HepG2 (cell line): ENCODE results near the gene RHOT2. TPM values are rescaled to one million over a fixed set of nuclear protein-coding genes. Genes with fewer than 3 reads are reported as not detected.

ENCODE experiments used
- AKAP8 ChIP-seq: sonication (generic); formaldehyde crosslinking; IDR thresholded peaks from 2 replicates; pipeline ENCODE4 v1.5.1; 2020; ENCODE audit warnings: mild to moderate bottlenecking, missing genetic modification reagents
- BHLHE40 ChIP-seq: IDR thresholded peaks from 2 replicates; pipeline ENCODE4 v1.6.1; 2011; ENCODE audit warnings: low read length, improper control_type of control experiment
- CBX2 ChIP-seq, 2 experiments: fragments of 200-600 bp in 1 of 2; sonication (generic); formaldehyde crosslinking in 1 of 2; IDR thresholded peaks; 2 replicates each; pipeline versions ENCODE4 v1.7.0 to v1.8.1; 2018 to 2022; ENCODE audit warnings: low read depth in 2 of 2, low read length in 1 of 2, mild to moderate bottlenecking in 1 of 2, missing genetic modification reagents in 1 of 2
- CHCHD3 ChIP-seq: sonication (generic); formaldehyde crosslinking; IDR thresholded peaks from 2 replicates; pipeline ENCODE4 v1.8.0; 2022; ENCODE audit warnings: mild to moderate bottlenecking, missing genetic modification reagents, moderate library complexity
- ELF4 ChIP-seq: sonication (generic); formaldehyde crosslinking; IDR thresholded peaks from 2 replicates; pipeline ENCODE4 v1.5.0; 2020; ENCODE audit warnings: missing genetic modification reagents, mild to moderate bottlenecking, moderate library complexity, borderline replicate concordance
- GFI1 ChIP-seq: sonication (generic); formaldehyde crosslinking; IDR thresholded peaks from 2 replicates; pipeline ENCODE4 v1.5.0; 2020; ENCODE audit warnings: missing genetic modification reagents, mild to moderate bottlenecking, borderline replicate concordance
- KDM2A ChIP-seq: sonication (generic); formaldehyde crosslinking; IDR thresholded peaks from 2 replicates; pipeline ENCODE4 v1.4.0; 2020; ENCODE audit warnings: low read depth, missing genetic modification reagents, borderline replicate concordance
- KLF11 ChIP-seq: IDR thresholded peaks from 2 replicates; pipeline ENCODE4 v1.6.1; 2016; ENCODE audit warnings: missing compliant biosample characterization
- MTF2 ChIP-seq: sonication (generic); formaldehyde crosslinking; IDR thresholded peaks from 2 replicates; pipeline ENCODE4 v1.5.0; 2020; ENCODE audit warnings: missing genetic modification reagents, borderline replicate concordance
- NBN ChIP-seq: fragments of 450-650 bp; conservative IDR thresholded peaks from 2 replicates; pipeline ENCODE4 v1.6.1; 2017
- NCOA2 ChIP-seq: sonication (generic); formaldehyde crosslinking; IDR thresholded peaks from 2 replicates; pipeline ENCODE4 v1.8.0; 2022; ENCODE audit warnings: inconsistent platforms
- NONO ChIP-seq, 2 experiments: fragments of 450-650 bp in 1 of 2; sonication (generic) in 1 of 2; formaldehyde crosslinking in 1 of 2; IDR thresholded peaks in 1 of 2; conservative IDR thresholded peaks in 1 of 2; 2 replicates each; pipeline versions ENCODE4 v1.6.1 to v1.8.0; 2017 to 2022; ENCODE audit warnings: mild to moderate bottlenecking in 1 of 2, missing genetic modification reagents in 1 of 2, moderate library complexity in 1 of 2
- ZNF160 ChIP-seq: sonication (generic); formaldehyde crosslinking; IDR thresholded peaks from 2 replicates; pipeline ENCODE4 v1.8.0; 2022; ENCODE audit warnings: mild to moderate bottlenecking, inconsistent platforms, missing genetic modification reagents
- ZNF326 ChIP-seq: sonication (generic); formaldehyde crosslinking; IDR thresholded peaks from 2 replicates; pipeline ENCODE4 v1.4.0; 2020; ENCODE audit warnings: missing genetic modification reagents, borderline replicate concordance
- ZNF329 ChIP-seq: sonication (generic); formaldehyde crosslinking; IDR thresholded peaks from 2 replicates; pipeline ENCODE4 v1.9.0; 2021; ENCODE audit warnings: low read depth, mild to moderate bottlenecking, missing genetic modification reagents
- ZNF605 ChIP-seq: sonication (generic); formaldehyde crosslinking; IDR thresholded peaks from 2 replicates; pipeline ENCODE4 v1.8.0; 2022; ENCODE audit warnings: mild to moderate bottlenecking, missing genetic modification reagents
- ZNF891 ChIP-seq: sonication (generic); formaldehyde crosslinking; IDR thresholded peaks from 2 replicates; pipeline ENCODE4 v1.5.0; 2020; ENCODE audit warnings: mild to moderate bottlenecking, missing genetic modification reagents
- polyA plus RNA-seq, 8 experiments: library from polyadenylated mRNA; depleted of rRNA in 3 of 8; stranded (reverse) in 7 of 8; unstranded in 1 of 8; fragments of >200 nt; fragmentation: Illumina TruSeq in 4 of 8; extraction: Trizol in 4 of 8; gene quantifications; 2 replicates each; pipeline versions ENCODE4 v1.2.1 to v1.2.3, GENCODE V29; 2011 to 2016; ENCODE audit warnings: low read depth in 4 of 8, missing spikeins in 1 of 8, mixed read lengths in 1 of 8; ENCODE audit not compliant: insufficient read depth in 1 of 8
- total RNA-seq, 5 experiments: library from RNA; depleted of rRNA; stranded (reverse); fragments of >200 nt; fragmentation: Illumina TruSeq; extraction: Trizol; gene quantifications; 2 replicates each; pipeline ENCODE4 v1.2.3, GENCODE V29; 2016; ENCODE audit warnings: low read depth in 1 of 5
- TF ChIP-seq, protein P1 (sequence below): sonication (generic); formaldehyde crosslinking; conservative IDR thresholded peaks from 2 replicates; pipeline ENCODE4 v1.8.0; 2022; ENCODE audit warnings: missing genetic modification reagents
- TF ChIP-seq, protein P2 (sequence below): sonication (generic); formaldehyde crosslinking; IDR thresholded peaks from 2 replicates; pipeline ENCODE4 v1.8.0; 2022; ENCODE audit warnings: missing genetic modification reagents, low read depth, mild to moderate bottlenecking, borderline replicate concordance
- TF ChIP-seq, protein P3 (sequence below): sonication (generic); formaldehyde crosslinking; IDR thresholded peaks from 2 replicates; pipeline ENCODE4 v1.5.1; 2020; ENCODE audit warnings: mild to moderate bottlenecking, missing genetic modification reagents, moderate library complexity

RHOT2 gene
- total and polyA plus RNA-seq, 2 of the 13 experiments (the other 11 are each of a cell fraction or from before 2014, with no cell fraction given) = 63.6 to 76.9 TPM

DNA sequence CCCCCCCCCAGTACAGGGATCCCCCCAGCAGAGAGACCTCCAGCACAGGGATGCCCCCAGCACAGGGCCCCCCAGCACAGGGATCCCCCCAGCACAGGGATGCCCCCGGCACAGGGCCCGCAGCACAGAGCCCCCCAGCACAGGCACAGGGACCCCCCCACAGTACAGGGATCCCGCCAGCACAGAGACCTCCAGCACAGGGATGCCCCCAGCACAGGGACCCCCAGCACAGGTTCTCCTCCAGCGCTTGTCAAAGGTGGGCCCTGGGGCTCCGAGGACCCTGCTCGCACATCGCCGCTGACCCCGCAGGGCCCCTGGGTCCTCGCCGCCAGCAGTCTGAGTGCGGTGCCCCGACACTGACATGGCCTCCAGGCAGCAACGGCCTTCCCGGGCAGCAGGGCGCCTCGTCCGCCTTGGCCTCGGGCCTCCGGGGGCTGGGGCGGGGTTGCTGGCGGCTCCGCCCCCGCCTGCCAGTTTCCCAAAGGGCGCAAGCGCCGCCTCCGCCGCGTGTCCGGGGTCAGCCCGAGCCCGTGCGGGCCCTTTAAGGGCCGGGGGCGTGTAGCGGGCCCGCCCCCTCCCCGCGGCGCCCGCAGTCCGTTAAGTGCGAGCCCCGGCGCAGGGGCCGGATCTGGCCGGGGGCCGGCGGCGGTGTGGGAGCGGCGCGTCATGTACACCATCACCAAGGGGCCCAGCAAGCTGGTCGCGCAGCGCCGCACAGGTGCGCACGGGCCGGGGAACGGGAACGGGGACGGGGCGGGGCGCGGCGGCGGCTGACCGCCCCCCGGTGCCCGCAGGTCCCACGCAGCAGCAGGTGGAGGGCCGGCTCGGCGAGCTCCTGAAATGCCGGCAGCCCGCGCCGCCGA is 26.4 kb upstream of the RHOT2 start, which contains the start of gene MCRIP2 (continued):
- TF ChIP-seq, protein P1, sequence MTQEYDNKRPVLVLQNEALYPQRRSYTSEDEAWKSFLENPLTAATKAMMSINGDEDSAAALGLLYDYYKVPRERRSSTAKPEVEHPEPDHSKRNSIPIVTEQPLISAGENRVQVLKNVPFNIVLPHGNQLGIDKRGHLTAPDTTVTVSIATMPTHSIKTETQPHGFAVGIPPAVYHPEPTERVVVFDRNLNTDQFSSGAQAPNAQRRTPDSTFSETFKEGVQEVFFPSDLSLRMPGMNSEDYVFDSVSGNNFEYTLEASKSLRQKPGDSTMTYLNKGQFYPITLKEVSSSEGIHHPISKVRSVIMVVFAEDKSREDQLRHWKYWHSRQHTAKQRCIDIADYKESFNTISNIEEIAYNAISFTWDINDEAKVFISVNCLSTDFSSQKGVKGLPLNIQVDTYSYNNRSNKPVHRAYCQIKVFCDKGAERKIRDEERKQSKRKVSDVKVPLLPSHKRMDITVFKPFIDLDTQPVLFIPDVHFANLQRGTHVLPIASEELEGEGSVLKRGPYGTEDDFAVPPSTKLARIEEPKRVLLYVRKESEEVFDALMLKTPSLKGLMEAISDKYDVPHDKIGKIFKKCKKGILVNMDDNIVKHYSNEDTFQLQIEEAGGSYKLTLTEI (CRISPR knock-in tag) = no peak
- TF ChIP-seq NBN = no peak
- TF ChIP-seq, protein P2, sequence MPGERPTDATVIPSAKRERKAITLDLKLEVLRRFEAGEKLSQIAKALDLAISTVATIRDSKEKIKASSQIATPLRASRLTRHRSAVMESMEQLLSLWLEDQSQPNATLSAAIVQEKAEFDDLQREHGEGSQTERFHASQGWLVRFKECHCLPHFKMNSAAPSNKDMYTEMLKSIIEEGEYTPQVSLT (CRISPR knock-in tag) = no peak
- TF ChIP-seq ELF4 = no peak
- no peak for TF ChIP-seq CBX2 (IDR thresholded peaks at IDR 0.05; ENCODE audit: low read depth, low read length)
- TF ChIP-seq CBX2 (CRISPR knock-in tag; IDR thresholded peaks at IDR 0.05; ENCODE audit: low read depth) = no peak
- peak; percentile 11; the same call in 1 of the 2 replicates for TF ChIP-seq MTF2 (CRISPR knock-in tag)
- TF ChIP-seq ZNF326 (CRISPR knock-in tag) = no peak
- 0 out of 2 replicates have a peak, but pooled peaks have one; percentile 19 for TF ChIP-seq ZNF329
- no peak for TF ChIP-seq ZNF160 (CRISPR knock-in tag)
- TF ChIP-seq, protein P3, sequence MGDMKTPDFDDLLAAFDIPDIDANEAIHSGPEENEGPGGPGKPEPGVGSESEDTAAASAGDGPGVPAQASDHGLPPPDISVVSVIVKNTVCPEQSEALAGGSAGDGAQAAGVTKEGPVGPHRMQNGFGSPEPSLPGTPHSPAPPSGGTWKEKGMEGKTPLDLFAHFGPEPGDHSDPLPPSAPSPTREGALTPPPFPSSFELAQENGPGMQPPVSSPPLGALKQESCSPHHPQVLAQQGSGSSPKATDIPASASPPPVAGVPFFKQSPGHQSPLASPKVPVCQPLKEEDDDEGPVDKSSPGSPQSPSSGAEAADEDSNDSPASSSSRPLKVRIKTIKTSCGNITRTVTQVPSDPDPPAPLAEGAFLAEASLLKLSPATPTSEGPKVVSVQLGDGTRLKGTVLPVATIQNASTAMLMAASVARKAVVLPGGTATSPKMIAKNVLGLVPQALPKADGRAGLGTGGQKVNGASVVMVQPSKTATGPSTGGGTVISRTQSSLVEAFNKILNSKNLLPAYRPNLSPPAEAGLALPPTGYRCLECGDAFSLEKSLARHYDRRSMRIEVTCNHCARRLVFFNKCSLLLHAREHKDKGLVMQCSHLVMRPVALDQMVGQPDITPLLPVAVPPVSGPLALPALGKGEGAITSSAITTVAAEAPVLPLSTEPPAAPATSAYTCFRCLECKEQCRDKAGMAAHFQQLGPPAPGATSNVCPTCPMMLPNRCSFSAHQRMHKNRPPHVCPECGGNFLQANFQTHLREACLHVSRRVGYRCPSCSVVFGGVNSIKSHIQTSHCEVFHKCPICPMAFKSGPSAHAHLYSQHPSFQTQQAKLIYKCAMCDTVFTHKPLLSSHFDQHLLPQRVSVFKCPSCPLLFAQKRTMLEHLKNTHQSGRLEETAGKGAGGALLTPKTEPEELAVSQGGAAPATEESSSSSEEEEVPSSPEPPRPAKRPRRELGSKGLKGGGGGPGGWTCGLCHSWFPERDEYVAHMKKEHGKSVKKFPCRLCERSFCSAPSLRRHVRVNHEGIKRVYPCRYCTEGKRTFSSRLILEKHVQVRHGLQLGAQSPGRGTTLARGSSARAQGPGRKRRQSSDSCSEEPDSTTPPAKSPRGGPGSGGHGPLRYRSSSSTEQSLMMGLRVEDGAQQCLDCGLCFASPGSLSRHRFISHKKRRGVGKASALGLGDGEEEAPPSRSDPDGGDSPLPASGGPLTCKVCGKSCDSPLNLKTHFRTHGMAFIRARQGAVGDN (CRISPR knock-in tag) = peak; percentile 57; the same call in 1 of the 2 replicates
- no peak for TF ChIP-seq CHCHD3 (CRISPR knock-in tag)
- TF ChIP-seq AKAP8 = 0 out of 2 replicates have a peak, but pooled peaks have one; percentile 51
- TF ChIP-seq ZNF605 (CRISPR knock-in tag) = peak; percentile 22; the same call in 1 of the 2 replicates
- peak; percentile 74 for TF ChIP-seq KDM2A (CRISPR knock-in tag)
- TF ChIP-seq NONO (IDR thresholded peaks at IDR 0.05) = no peak
- TF ChIP-seq NONO (CRISPR knock-in tag; conservative IDR thresholded peaks at IDR 0.05) = peak; percentile 68
- peak; percentile 71; the same call in 1 of the 2 replicates for TF ChIP-seq ZNF891 (CRISPR knock-in tag)
- 0 out of 2 replicates have a peak, but pooled peaks have one; percentile 37 for TF ChIP-seq GFI1 (CRISPR knock-in tag)
- no peak for TF ChIP-seq KLF11 (CRISPR knock-in tag)
- no peak; the same call in 1 of the 2 replicates for TF ChIP-seq BHLHE40
- TF ChIP-seq NCOA2 (CRISPR knock-in tag) = no peak
